HepG2 (cell line): ENCODE measurements around the gene TEAD3. TPM values are rescaled to one million over a fixed set of nuclear protein-coding genes. Genes with fewer than 3 reads are reported as not detected.

Experiments used
- AKNA ChIP-seq: sonication (generic); formaldehyde crosslinking; IDR thresholded peaks from 2 replicates; pipeline ENCODE4 v1.4.0; 2020; ENCODE audit warnings: missing genetic modification reagents, borderline replicate concordance
- ATM ChIP-seq: fragments of 450-650 bp; IDR thresholded peaks from 2 replicates; pipeline ENCODE4 v1.7.1; 2017; ENCODE audit warnings: mild to moderate bottlenecking, borderline replicate concordance
- BATF2 ChIP-seq: sonication (generic); formaldehyde crosslinking; IDR thresholded peaks from 2 replicates; pipeline ENCODE4 v1.8.0; 2022; ENCODE audit warnings: mild to moderate bottlenecking, missing genetic modification reagents, moderate library complexity
- BRCA1 ChIP-seq: sonication (generic); formaldehyde crosslinking; IDR thresholded peaks from 2 replicates; pipeline ENCODE4 v1.4.0; 2020; ENCODE audit warnings: missing genetic modification reagents
- FLYWCH1 ChIP-seq: sonication (generic); formaldehyde crosslinking; IDR thresholded peaks from 2 replicates; pipeline ENCODE4 v1.8.1; 2023; ENCODE audit warnings: mild to moderate bottlenecking, missing genetic modification reagents
- GABPB1 ChIP-seq: IDR thresholded peaks from 2 replicates; pipeline ENCODE4 v1.6.1; 2016; ENCODE audit warnings: mild to moderate bottlenecking, missing genetic modification reagents, moderate library complexity, missing compliant biosample characterization
- GZF1 ChIP-seq: sonication (generic); formaldehyde crosslinking; IDR thresholded peaks from 2 replicates; pipeline ENCODE4 v1.5.1; 2020; ENCODE audit warnings: mild to moderate bottlenecking, missing genetic modification reagents
- HNRNPK ChIP-seq: fragments of 200-400 bp; formaldehyde crosslinking; IDR thresholded peaks from 2 replicates; pipeline ENCODE4 v1.6.1; 2018; ENCODE audit warnings: low read length, low read depth, moderate library complexity, mild to moderate bottlenecking; ENCODE audit not compliant: poor library complexity, severe bottlenecking
- IRF2 ChIP-seq: IDR thresholded peaks from 2 replicates; pipeline ENCODE4 v1.6.1; 2018; ENCODE audit warnings: missing genetic modification reagents, missing compliant biosample characterization
- KLF12 ChIP-seq: sonication (generic); formaldehyde crosslinking; IDR thresholded peaks from 2 replicates; pipeline ENCODE4 v1.4.0; 2020; ENCODE audit warnings: missing genetic modification reagents, borderline replicate concordance
- KLF13 ChIP-seq: sonication (generic); formaldehyde crosslinking; IDR thresholded peaks from 2 replicates; pipeline ENCODE4 v1.4.0; 2020; ENCODE audit warnings: mild to moderate bottlenecking, missing genetic modification reagents
- REPIN1 ChIP-seq: sonication (generic); formaldehyde crosslinking; IDR thresholded peaks from 2 replicates; pipeline ENCODE4 v1.8.0; 2022; ENCODE audit warnings: missing genetic modification reagents, low read depth, mild to moderate bottlenecking, borderline replicate concordance
- TRAFD1 ChIP-seq: sonication (generic); formaldehyde crosslinking; IDR thresholded peaks from 2 replicates; pipeline ENCODE4 v1.5.1; 2020; ENCODE audit warnings: missing genetic modification reagents, mild to moderate bottlenecking, borderline replicate concordance
- ZBTB46 ChIP-seq: sonication (generic); formaldehyde crosslinking; IDR thresholded peaks from 2 replicates; pipeline ENCODE4 v1.4.0; 2020; ENCODE audit warnings: mild to moderate bottlenecking, missing genetic modification reagents, borderline replicate concordance
- ZNF256 ChIP-seq: sonication (generic); formaldehyde crosslinking; conservative IDR thresholded peaks from 2 replicates; pipeline ENCODE4 v1.4.0; 2020; ENCODE audit warnings: missing genetic modification reagents
- ZNF326 ChIP-seq: sonication (generic); formaldehyde crosslinking; IDR thresholded peaks from 2 replicates; pipeline ENCODE4 v1.4.0; 2020; ENCODE audit warnings: missing genetic modification reagents, borderline replicate concordance
- ZNF543 ChIP-seq: sonication (generic); formaldehyde crosslinking; IDR thresholded peaks from 2 replicates; pipeline ENCODE4 v1.4.0; 2020; ENCODE audit warnings: mild to moderate bottlenecking, missing genetic modification reagents
- polyA plus RNA-seq, 8 experiments: library from polyadenylated mRNA; depleted of rRNA in 3 of 8; stranded (reverse) in 7 of 8; unstranded in 1 of 8; fragments of >200 nt; fragmentation: Illumina TruSeq in 4 of 8; extraction: Trizol in 4 of 8; gene quantifications; 2 replicates each; pipeline versions ENCODE4 v1.2.1 to v1.2.3, GENCODE V29; 2011 to 2016; ENCODE audit warnings: low read depth in 4 of 8, missing spikeins in 1 of 8, mixed read lengths in 1 of 8; ENCODE audit not compliant: insufficient read depth in 1 of 8
- total RNA-seq, 5 experiments: library from RNA; depleted of rRNA; stranded (reverse); fragments of >200 nt; fragmentation: Illumina TruSeq; extraction: Trizol; gene quantifications; 2 replicates each; pipeline ENCODE4 v1.2.3, GENCODE V29; 2016; ENCODE audit warnings: low read depth in 1 of 5
- TF ChIP-seq, protein P1 (sequence below): sonication (generic); formaldehyde crosslinking; IDR thresholded peaks from 2 replicates; pipeline ENCODE4 v1.5.1; 2020; ENCODE audit warnings: mild to moderate bottlenecking, missing genetic modification reagents, moderate library complexity

Gene TEAD3
- total and polyA plus RNA-seq, 2 of the 13 experiments (the other 11 are each of a cell fraction or from before 2014, with no cell fraction given) = 15.1 to 16.5 TPM

DNA sequence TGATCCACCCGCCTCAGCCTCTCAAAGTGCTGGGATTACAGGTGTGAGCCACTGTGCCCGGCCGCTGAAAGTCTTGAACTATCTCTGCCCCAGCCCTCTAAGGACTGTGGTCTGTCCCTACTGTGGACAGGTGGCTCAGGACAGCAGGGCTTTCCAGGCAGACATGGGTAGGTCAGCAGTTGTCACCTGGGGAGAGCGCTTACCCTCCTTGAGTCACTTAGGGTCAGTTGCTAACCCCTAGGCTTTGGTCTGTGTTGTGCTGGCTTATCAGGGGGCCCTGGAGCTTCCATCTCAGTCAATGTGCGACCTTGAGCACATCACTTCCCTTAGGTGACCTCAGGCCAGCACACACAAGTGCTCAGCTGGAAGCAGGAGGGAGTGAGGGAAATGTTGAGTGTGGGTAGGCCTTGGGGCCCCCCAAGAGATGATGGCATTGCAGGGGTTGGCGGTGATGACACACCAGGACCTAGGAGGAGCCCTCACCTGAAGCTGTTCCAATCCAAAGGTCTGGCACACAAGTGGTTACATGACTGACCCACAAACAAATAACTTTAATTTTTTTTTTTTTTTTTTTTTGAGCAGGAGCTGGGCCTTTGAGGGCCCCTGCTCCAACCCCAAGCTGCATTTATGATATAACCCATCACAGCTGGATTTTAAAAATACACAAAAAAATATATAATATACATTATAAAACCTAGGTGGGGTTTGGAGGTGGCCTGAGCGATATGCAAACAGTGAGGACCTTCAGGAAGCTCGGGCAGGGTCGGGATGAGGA, 23.6 kb downstream of the TEAD3 start (continued):
- TF ChIP-seq ATM (no peak), BRCA1 (CRISPR knock-in tag) (no peak), GZF1 (peak; percentile 27; the same call in 1 of the 2 replicates), FLYWCH1 (no peak), BATF2 (no peak), TRAFD1 (CRISPR knock-in tag) (no peak), GABPB1 (CRISPR knock-in tag) (0 out of 2 replicates have a peak, but pooled peaks have one; percentile 7), REPIN1 (CRISPR knock-in tag) (0 out of 2 replicates have a peak, but pooled peaks have one; percentile 2), ZNF256 (CRISPR knock-in tag) (no peak), ZBTB46 (CRISPR knock-in tag) (no peak), ZNF543 (CRISPR knock-in tag) (no peak), HNRNPK (no peak), IRF2 (CRISPR knock-in tag) (no peak), KLF12 (CRISPR knock-in tag) (no peak), AKNA (CRISPR knock-in tag) (no peak), ZNF326 (CRISPR knock-in tag) (no peak), KLF13 (CRISPR knock-in tag) (no peak)
- TF ChIP-seq, protein P1, sequence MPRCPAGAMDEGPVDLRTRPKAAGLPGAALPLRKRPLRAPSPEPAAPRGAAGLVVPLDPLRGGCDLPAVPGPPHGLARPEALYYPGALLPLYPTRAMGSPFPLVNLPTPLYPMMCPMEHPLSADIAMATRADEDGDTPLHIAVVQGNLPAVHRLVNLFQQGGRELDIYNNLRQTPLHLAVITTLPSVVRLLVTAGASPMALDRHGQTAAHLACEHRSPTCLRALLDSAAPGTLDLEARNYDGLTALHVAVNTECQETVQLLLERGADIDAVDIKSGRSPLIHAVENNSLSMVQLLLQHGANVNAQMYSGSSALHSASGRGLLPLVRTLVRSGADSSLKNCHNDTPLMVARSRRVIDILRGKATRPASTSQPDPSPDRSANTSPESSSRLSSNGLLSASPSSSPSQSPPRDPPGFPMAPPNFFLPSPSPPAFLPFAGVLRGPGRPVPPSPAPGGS (CRISPR knock-in tag) = no peak
